Panc1 (cell line): ENCODE measurements around the gene TLE3.

Source experiments
- CTCF ChIP-seq: fragments of 450-650 bp; IDR thresholded peaks from 2 replicates; pipeline ENCODE4 v1.5.1; 2017; ENCODE audit warnings: mild to moderate bottlenecking
- POLR2AphosphoS5 ChIP-seq: IDR thresholded peaks from 2 replicates; pipeline ENCODE4 v1.6.1; 2012; ENCODE audit warnings: mild to moderate bottlenecking, low read depth, low read length, moderate library complexity

- TF ChIP-seq CTCF, result no peak
- TF ChIP-seq POLR2AphosphoS5, result no peak
These were observed 50.1 kb downstream of the TLE3 start for GRCh38 chr15:70047386-70048197.
